B cell (primary cell): ENCODE results near the gene TOMM6.

Source experiments
- EZH2 ChIP-seq: IDR thresholded peaks from 2 replicates; pipeline ENCODE4 v1.6.1; 2012; ENCODE audit warnings: borderline replicate concordance, low read depth, mild to moderate bottlenecking, moderate library complexity, low read length; ENCODE audit not compliant: insufficient read depth, poor library complexity, severe bottlenecking
- TF ChIP-seq, protein P1 (sequence below): fragments of 200-600 bp; IDR thresholded peaks from one replicate; pipeline ENCODE4 v1.8.0; 2022; ENCODE audit warnings: antibody characterized with exemption, mild to moderate bottlenecking

GRCh38 chr6:41747256-41748101 lies 40.0 kb upstream of the TOMM6 start, which contains the start of gene PGC:
- TF ChIP-seq, protein P1, sequence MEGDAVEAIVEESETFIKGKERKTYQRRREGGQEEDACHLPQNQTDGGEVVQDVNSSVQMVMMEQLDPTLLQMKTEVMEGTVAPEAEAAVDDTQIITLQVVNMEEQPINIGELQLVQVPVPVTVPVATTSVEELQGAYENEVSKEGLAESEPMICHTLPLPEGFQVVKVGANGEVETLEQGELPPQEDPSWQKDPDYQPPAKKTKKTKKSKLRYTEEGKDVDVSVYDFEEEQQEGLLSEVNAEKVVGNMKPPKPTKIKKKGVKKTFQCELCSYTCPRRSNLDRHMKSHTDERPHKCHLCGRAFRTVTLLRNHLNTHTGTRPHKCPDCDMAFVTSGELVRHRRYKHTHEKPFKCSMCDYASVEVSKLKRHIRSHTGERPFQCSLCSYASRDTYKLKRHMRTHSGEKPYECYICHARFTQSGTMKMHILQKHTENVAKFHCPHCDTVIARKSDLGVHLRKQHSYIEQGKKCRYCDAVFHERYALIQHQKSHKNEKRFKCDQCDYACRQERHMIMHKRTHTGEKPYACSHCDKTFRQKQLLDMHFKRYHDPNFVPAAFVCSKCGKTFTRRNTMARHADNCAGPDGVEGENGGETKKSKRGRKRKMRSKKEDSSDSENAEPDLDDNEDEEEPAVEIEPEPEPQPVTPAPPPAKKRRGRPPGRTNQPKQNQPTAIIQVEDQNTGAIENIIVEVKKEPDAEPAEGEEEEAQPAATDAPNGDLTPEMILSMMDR: no peak
- TF ChIP-seq EZH2: no peak
